Measurements from ENCODE around the gene KCNMA1.

Gene KCNMA1

DNA sequence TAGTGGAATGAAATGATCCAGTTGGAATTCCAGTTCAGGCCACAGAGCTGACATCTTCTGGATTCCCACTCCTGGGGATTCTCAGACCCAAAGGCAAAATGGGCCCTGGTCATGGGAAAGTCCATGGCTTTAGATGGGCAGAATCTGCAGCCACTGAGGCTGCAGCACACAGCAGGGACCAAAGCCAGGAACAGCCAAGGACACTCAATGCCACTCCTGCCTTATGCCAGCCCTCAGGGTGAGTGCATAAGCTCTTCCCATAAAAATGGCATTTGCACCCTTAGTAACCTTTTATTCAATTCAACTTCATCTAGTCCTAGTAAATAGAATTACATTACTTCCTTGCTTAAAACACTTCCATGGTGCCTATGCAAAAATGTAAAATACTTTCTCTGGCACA lies 274.4 kb downstream of the KCNMA1 start:
- H3K4me3 Mint-ChIP-seq, result no peak overlapping the region
- H3K9me3 Mint-ChIP-seq, result peaks cover 4% of the 10 kb centered on the region
- no peaks in the 10 kb centered on the region for H3K36me3 Mint-ChIP-seq
- H3K27ac Mint-ChIP-seq, result no peak overlapping the region
- no peaks in the 10 kb centered on the region for H3K4me1 Mint-ChIP-seq
- peaks cover 23% of the 10 kb centered on the region for H3K27me3 Mint-ChIP-seq
- ATAC-seq, result no peak

DNA sequence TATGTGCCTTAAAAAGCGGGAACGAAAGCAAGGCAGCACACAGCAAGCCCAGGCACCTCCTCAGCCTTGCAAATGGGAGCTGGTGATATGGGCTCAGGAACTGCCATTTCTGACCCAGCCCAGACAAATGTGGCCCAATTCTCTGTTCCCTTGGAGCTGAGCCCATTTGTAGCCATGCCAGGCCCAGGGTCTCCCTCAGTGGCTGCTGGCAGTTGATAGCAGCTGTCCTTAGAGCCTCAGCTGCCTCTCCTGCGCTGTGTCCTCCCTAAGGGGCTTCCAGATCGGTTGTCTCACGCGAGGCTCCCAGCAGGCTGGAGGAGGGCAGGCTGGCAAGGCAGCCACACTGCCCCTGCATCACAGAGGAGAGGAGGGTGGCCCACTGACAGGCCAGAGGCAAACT lies 275.8 kb downstream of the KCNMA1 start:
- Mint-ChIP-seq H3K27ac (no peak overlapping the region), H3K4me3 (no peak overlapping the region), H3K27me3 (peaks cover 23% of the 10 kb centered on the region), H3K9me3 (no peaks in the 10 kb centered on the region), H3K36me3 (no peaks in the 10 kb centered on the region), H3K4me1 (no peaks in the 10 kb centered on the region)
- no peak for ATAC-seq

DNA sequence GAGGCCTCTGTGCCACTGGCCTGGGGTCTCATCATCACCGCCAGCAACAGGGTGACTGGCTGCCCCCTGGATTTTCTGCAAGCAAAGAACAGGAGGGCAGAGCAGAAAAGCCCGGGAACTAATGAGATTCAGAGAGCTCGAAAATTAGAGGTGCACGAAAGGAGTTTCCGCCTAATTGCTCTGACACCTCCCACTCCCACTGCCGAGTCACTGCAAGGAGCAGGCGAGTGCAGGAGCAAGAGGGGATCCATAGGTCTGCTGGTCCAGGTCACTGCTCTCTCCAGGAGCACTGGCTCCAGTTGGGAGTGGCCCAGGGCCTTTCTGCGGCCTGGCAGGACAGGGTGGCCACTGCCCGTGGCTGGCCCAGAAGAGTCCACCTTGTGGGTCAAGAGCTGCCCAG lies 276.2 kb downstream of the KCNMA1 start:
- Mint-ChIP-seq H3K9me3 (no peaks in the 10 kb centered on the region), H3K27ac (no peak overlapping the region), H3K36me3 (no peaks in the 10 kb centered on the region), H3K4me1 (no peaks in the 10 kb centered on the region), H3K4me3 (no peak overlapping the region), H3K27me3 (peaks cover 23% of the 10 kb centered on the region)
- ATAC-seq, result no peak

DNA sequence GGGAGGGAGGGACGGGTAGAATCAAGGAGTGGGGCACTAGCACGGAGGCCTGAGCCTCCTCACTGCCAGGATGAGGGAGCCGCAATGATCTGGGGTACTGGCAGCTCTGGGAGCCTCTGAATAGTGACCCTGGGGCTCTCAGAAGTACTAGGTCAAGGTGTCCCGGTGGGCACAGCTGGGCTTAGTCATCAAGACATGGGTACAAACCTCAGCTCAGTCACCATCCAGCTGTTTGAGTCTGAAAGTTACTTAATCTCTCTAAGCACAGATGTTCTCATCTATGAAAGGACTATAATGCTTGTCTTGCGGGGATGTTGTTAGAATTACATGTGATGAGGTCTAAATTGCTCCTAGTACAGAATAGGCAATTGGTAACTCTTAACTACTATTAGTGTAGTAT lies 276.8 kb downstream of the KCNMA1 start:
- H3K9me3 Mint-ChIP-seq, result no peaks in the 10 kb centered on the region
- H3K4me1 Mint-ChIP-seq, result no peaks in the 10 kb centered on the region
- no peak overlapping the region for H3K27ac Mint-ChIP-seq
- peaks cover 23% of the 10 kb centered on the region for H3K27me3 Mint-ChIP-seq
- ATAC-seq, result no peak
- H3K4me3 Mint-ChIP-seq, result no peak overlapping the region
- no peaks in the 10 kb centered on the region for H3K36me3 Mint-ChIP-seq

DNA sequence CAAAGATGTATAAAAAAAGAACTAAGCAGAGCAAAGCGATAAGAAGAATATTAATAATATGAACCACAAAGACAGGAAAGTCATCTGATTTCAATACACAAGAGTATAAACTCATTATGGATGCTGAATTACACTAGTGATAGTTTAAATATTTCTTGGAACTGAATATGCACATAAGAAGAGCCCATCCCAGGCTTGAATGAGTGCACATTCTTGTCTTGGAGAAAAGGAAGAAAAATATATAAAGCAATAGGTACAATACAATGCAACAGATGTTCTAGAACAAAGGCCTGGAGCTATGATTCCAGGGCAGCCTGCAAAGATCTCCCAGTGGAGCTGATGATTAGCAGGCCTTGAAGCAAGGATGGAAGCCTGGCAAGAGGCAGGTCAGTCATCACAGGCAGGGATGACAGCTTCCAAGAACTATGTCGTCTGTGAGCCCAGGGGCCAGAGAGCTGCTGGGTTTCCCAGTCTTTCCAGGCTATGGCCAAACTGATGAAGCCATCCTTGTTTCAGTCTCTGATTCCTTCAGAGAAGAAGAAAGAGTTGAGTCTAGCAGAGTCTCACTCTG lies 277.6 kb downstream of the KCNMA1 start:
- Mint-ChIP-seq H3K27me3 (peaks cover 23% of the 10 kb centered on the region), H3K4me1 (no peaks in the 10 kb centered on the region), H3K27ac (no peak overlapping the region), H3K36me3 (no peaks in the 10 kb centered on the region), H3K9me3 (peaks cover 2% of the 10 kb centered on the region), H3K4me3 (no peak overlapping the region)
- no peak for ATAC-seq

DNA sequence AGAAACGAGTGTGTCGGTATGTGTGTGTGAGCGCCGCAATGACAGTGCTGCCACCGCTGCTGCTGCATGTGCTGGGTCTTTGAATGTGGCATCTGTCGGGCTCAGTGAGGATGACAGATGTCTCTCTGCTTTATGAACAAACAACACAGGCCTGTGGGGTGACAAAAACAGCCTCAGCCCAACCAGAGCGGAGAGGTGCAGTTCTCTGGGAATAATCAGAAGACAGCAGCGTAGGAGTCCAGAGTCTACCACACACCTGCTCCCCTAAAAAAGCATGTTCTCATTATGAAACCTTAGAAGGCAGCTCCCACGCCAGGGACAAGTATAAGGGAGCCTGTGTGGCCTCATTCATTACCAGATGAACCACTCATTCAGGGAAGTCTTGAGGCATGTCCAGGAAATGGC lies 278.3 kb downstream of the KCNMA1 start:
- H3K4me1 Mint-ChIP-seq, result no peaks in the 10 kb centered on the region
- H3K4me3 Mint-ChIP-seq, result no peak overlapping the region
- H3K36me3 Mint-ChIP-seq, result no peaks in the 10 kb centered on the region
- ATAC-seq, result no peak
- peaks cover 23% of the 10 kb centered on the region for H3K27me3 Mint-ChIP-seq
- H3K27ac Mint-ChIP-seq, result no peak overlapping the region
- peaks cover 3% of the 10 kb centered on the region for H3K9me3 Mint-ChIP-seq

DNA sequence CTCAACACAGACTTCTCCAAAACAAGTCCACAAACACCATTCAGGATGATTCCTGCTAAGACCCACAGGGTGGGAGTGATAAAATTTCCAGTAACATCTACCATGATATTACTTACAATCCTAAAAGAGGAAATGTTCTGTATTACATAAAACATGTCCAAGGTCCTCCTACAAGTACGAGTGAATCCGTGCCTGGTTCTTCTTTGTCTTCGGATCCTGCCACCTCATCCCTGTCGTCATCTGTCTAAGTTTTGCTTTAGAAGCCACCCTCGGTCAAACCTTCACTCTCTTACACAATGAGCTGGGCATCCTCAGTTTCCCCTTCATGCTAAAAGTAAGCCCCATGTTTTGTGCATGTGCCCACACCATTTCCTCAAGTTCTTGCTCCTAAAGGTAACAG lies 279.0 kb downstream of the KCNMA1 start:
- no peak overlapping the region for H3K4me3 Mint-ChIP-seq
- ATAC-seq, result no peak
- no peaks in the 10 kb centered on the region for H3K4me1 Mint-ChIP-seq
- H3K27me3 Mint-ChIP-seq, result peaks cover 18% of the 10 kb centered on the region
- no peaks in the 10 kb centered on the region for H3K36me3 Mint-ChIP-seq
- H3K27ac Mint-ChIP-seq, result no peak overlapping the region
- H3K9me3 Mint-ChIP-seq, result peaks cover 3% of the 10 kb centered on the region

DNA sequence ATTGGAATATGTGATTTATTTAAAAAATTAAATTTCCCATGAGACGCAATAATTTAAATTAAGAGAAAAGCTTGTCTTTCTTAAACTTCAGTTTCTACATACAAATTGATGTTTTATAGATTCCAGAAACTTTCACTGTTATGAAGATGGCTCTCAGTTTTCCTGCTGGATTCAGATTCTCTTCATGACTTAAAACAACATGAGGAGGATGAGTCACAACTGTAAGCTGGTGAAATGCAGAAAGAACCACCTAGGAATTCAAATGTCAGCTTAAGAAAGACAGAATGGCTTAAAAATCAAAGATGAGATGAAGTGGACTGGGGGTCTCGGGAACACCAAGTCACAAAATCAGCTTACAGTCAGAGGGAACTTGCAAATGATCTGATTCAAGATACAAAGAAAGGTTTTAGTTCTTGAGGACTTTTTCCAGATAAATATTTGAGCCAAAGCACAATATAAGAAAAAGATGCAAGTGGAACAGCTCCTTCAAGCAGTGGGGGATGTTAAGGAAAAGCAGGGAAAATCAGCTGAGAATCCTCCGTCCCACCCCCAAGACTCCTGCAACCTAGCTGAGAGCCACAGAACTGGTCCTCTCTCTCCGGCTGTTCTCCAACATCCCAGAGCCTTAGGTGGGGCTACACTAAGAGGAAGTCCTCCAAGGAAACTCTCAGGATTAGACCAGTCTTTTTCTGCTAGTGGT lies 279.8 kb downstream of the KCNMA1 start:
- Mint-ChIP-seq H3K4me3 (no peak overlapping the region), H3K4me1 (no peaks in the 10 kb centered on the region), H3K9me3 (peaks cover 3% of the 10 kb centered on the region), H3K36me3 (no peaks in the 10 kb centered on the region), H3K27ac (no peak overlapping the region), H3K27me3 (peaks cover 14% of the 10 kb centered on the region)
- no peak for ATAC-seq

DNA sequence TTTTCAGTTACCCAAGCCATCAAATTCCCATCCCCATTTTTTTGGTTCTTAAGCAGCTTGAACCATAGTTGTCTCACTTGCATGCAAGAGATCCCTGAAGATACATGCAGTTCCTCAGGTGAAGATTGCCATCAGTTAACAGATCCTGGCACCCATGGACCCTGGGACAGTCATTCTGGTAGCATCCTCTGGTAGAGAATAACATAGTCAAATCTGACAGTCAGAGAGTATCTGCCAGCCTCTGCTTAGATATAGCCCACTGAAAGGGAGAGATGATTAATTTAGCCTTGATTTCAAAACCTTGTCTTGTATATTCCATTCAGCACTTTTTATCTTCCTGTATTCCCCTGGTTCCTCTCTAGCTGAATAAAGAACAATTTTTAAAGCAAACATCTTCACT lies 280.4 kb downstream of the KCNMA1 start:
- Mint-ChIP-seq H3K4me1 (no peaks in the 10 kb centered on the region), H3K36me3 (no peaks in the 10 kb centered on the region), H3K27ac (no peak overlapping the region), H3K27me3 (peaks cover 14% of the 10 kb centered on the region), H3K9me3 (peaks cover 3% of the 10 kb centered on the region), H3K4me3 (no peak overlapping the region)
- ATAC-seq, result no peak

DNA sequence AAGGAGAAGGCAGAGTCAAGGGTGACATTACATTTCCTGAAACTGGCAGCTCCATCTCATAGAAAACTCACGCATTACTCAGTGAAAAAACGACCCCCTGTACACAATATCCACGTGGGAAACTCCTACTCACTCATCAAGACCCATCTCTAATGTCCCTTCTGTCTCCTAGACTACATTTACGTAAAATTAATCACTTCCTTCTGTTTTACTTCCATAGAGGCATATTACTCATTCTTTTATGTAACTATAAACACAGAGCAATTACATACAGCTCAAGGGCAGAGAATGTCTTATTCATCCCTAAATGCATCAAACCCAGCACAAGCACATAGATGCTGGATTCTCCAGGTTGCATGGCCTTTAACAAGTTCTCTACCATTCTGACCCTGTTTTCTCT lies 281.8 kb downstream of the KCNMA1 start:
- no peaks in the 10 kb centered on the region for H3K36me3 Mint-ChIP-seq
- no peaks in the 10 kb centered on the region for H3K4me1 Mint-ChIP-seq
- H3K27me3 Mint-ChIP-seq, result peaks cover 14% of the 10 kb centered on the region
- no peak overlapping the region for H3K27ac Mint-ChIP-seq
- peaks cover 3% of the 10 kb centered on the region for H3K9me3 Mint-ChIP-seq
- no peak overlapping the region for H3K4me3 Mint-ChIP-seq
- no peak for ATAC-seq

DNA sequence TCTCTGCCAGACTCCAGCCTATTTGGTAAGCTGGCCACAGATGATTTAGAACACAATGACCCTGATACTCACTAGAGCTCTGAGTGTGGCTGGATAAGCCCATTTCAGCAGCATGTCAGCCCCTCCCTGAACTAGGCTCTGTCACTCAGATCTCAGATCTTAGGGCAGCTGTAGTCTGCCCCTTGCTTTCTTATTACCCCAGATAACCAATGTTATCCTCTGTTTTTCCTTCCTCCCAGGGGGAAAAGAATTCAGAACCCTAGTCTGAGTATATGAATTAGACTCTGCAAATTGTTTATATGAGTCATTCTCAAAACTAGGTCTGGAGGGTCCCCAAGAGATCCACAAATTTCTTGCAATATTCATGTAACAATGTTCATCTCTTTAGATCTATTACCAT lies 286.2 kb downstream of the KCNMA1 start:
- no peak for ATAC-seq
- Mint-ChIP-seq H3K36me3 (no peaks in the 10 kb centered on the region), H3K4me1 (no peaks in the 10 kb centered on the region), H3K9me3 (peaks cover 3% of the 10 kb centered on the region), H3K27me3 (no peaks in the 10 kb centered on the region), H3K4me3 (no peak overlapping the region), H3K27ac (no peak overlapping the region)

DNA sequence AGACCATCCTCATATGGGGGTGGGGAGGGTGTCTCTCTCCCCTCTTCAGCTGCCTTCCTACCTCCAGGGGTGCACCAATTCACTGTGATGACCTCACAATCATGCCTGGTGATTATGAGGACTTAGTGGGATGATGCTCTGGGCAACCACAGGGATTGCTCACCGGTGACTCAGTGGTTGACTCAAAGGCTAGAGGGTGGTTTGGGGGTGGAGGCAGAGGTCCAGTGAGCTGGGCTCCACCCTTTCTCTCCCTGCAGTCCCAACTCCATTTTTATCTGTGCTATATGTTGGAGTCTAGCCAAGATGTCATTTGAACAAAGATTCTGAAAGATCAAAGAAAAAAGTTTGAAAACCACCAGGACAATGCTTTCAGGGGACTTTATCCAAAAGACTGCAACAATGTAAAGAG lies 286.9 kb downstream of the KCNMA1 start:
- no peak overlapping the region for H3K27ac Mint-ChIP-seq
- peak; percentile 24 for ATAC-seq
- no peaks in the 10 kb centered on the region for H3K27me3 Mint-ChIP-seq
- no peaks in the 10 kb centered on the region for H3K4me1 Mint-ChIP-seq
- peaks cover 3% of the 10 kb centered on the region for H3K9me3 Mint-ChIP-seq
- H3K36me3 Mint-ChIP-seq, result no peaks in the 10 kb centered on the region
- no peak overlapping the region for H3K4me3 Mint-ChIP-seq

DNA sequence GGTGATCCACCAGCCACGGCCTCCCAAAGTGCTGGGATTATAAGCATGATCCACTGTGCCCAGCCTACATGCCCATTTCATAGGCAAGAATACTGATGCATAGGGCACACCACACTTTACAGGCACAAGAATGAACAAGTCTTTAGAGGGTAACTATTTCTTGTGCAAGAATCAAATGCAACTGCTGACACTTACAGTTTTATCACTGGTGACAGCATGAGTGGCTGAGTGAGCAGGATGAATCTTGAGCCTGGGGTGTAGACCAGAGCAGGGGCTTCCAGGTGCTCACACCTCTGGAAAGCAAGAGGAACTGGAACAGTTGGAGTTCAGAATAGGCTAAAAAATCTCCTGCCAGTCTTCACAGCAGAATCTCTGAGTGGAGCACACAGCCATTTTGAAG lies 287.5 kb downstream of the KCNMA1 start:
- Mint-ChIP-seq H3K27ac (no peak overlapping the region), H3K27me3 (no peaks in the 10 kb centered on the region), H3K9me3 (peaks cover 2% of the 10 kb centered on the region), H3K4me1 (no peaks in the 10 kb centered on the region), H3K4me3 (no peak overlapping the region), H3K36me3 (no peaks in the 10 kb centered on the region)
- ATAC-seq, result no peak

DNA sequence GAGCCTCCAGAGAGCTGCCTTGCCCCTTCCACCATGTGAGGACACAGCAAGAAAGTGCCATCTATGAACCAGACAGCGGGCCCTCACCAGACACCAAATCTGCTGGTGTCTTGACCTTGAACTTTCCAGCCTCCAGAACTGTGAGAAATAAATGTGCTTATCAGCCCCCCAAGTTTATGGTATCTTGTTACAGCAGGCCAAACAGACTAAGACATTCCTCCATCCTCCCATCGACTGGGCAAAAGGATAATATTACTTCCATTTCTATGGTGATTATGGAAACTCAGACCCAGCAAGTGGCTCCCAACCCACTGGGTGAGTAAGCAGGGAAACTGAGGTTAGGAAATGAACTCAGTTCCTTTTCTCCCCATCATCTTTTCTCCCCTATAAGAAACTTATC lies 288.4 kb downstream of the KCNMA1 start:
- H3K4me3 Mint-ChIP-seq, result no peak overlapping the region
- H3K27ac Mint-ChIP-seq, result no peak overlapping the region
- H3K9me3 Mint-ChIP-seq, result no peaks in the 10 kb centered on the region
- ATAC-seq, result no peak
- H3K4me1 Mint-ChIP-seq, result no peaks in the 10 kb centered on the region
- no peaks in the 10 kb centered on the region for H3K27me3 Mint-ChIP-seq
- no peaks in the 10 kb centered on the region for H3K36me3 Mint-ChIP-seq

DNA sequence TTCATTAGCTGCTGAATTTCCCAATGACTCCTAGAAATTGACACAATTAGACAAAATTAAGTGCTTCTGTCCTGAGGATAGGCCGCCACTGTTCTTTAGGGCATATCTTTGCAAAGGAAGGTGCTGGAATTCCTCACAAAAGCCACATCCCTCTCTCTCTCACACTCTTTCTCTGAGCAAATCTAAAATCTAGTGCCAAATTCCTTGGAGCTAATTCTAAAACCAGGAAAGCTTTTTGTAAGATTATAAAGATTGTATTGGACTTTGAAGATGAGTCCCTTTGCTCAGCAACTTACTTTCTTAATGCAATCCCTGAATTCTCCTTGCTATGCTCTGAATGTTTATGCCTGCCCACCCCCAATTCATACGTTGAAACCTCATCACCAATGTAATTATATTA lies 288.9 kb downstream of the KCNMA1 start:
- ATAC-seq, result no peak
- Mint-ChIP-seq H3K27ac (no peak overlapping the region), H3K4me3 (no peak overlapping the region), H3K9me3 (no peaks in the 10 kb centered on the region), H3K4me1 (no peaks in the 10 kb centered on the region), H3K36me3 (no peaks in the 10 kb centered on the region), H3K27me3 (no peaks in the 10 kb centered on the region)

DNA sequence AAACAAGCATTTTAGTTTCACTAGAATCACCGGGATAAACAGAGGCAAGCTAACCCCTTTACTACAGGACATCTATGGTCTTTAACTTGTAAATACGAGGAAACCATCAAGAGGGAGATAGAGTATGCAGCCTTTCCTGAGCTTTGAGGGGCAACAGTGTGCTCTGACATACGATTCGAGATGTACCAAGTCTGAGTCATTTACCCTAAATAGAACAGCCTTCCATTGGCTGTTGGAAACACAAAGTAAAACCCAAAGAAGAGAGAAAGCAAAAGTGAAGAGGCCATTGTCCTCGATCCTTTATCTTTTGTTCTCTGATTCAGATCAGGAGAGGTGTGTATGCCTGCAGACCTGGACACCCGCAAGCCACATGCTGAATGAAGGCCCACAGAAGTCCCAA lies 289.5 kb downstream of the KCNMA1 start:
- Mint-ChIP-seq H3K27me3 (no peaks in the 10 kb centered on the region), H3K9me3 (no peaks in the 10 kb centered on the region), H3K4me1 (no peaks in the 10 kb centered on the region), H3K4me3 (no peak overlapping the region), H3K27ac (no peak overlapping the region), H3K36me3 (no peaks in the 10 kb centered on the region)
- no peak for ATAC-seq
